Measurements from ENCODE around the gene ZNF148.

Gene ZNF148

GRCh38 chr3:125267460-125267859 lies 107.7 kb downstream of the ZNF148 start:
- no peak for DNase-seq

- no peak for DNase-seq
Observed at GRCh38 chr3:125266971-125267370, 108.2 kb downstream of the ZNF148 start.

GRCh38 chr3:125262161-125262560 lies 113.0 kb downstream of the ZNF148 start:
- no peak for DNase-seq

- DNase-seq = no peak
Observed at GRCh38 chr3:125261031-125261430, 114.1 kb downstream of the ZNF148 start.

GRCh38 chr3:125260158-125260557 lies 115.0 kb downstream of the ZNF148 start:
- no peak for DNase-seq

- no peak for DNase-seq
Observed at GRCh38 chr3:125257536-125257935, 117.6 kb downstream of the ZNF148 start.

GRCh38 chr3:125256675-125257074 lies 118.5 kb downstream of the ZNF148 start:
- no peak for DNase-seq

- no peak for DNase-seq
Observed at GRCh38 chr3:125250973-125251372, 124.2 kb downstream of the ZNF148 start.

- DNase-seq = no peak
Observed at GRCh38 chr3:125246237-125246636, 128.9 kb downstream of the ZNF148 start.

- DNase-seq = no peak
Observed at GRCh38 chr3:125245521-125245920, 129.6 kb downstream of the ZNF148 start.

- no peak for DNase-seq
Observed at GRCh38 chr3:125240496-125240895, 134.6 kb downstream of the ZNF148 start.

GRCh38 chr3:125239266-125239665 lies 135.9 kb downstream of the ZNF148 start:
- no peak for DNase-seq

- DNase-seq = no peak
Observed at GRCh38 chr3:125238759-125239158, 136.4 kb downstream of the ZNF148 start.

- DNase-seq = no peak
Observed at GRCh38 chr3:125236331-125236903, 138.7 kb downstream of the ZNF148 start.

GRCh38 chr3:125234831-125235230 lies 140.3 kb downstream of the ZNF148 start:
- no peak for DNase-seq

- DNase-seq = no peak
Observed at GRCh38 chr3:125232401-125232800, 142.7 kb downstream of the ZNF148 start.

GRCh38 chr3:125231895-125232294 lies 143.2 kb downstream of the ZNF148 start:
- DNase-seq = no peak

GRCh38 chr3:125229707-125230106 lies 145.4 kb downstream of the ZNF148 start:
- no peak for DNase-seq

GRCh38 chr3:125229168-125229567 lies 146.0 kb downstream of the ZNF148 start:
- DNase-seq = no peak

GRCh38 chr3:125221831-125222230 lies 153.3 kb downstream of the ZNF148 start:
- DNase-seq = no peak

GRCh38 chr3:125220727-125221429 lies 154.2 kb downstream of the ZNF148 start:
- DNase-seq = no peak

GRCh38 chr3:125220183-125220582 lies 154.9 kb downstream of the ZNF148 start:
- DNase-seq = no peak

GRCh38 chr3:125219261-125219701 lies 155.8 kb downstream of the ZNF148 start:
- DNase-seq = no peak

GRCh38 chr3:125214738-125215137 lies 160.4 kb downstream of the ZNF148 start:
- DNase-seq = peak; percentile 13
